B cell (primary cell): ENCODE measurements around the gene UBL5. TPM values are rescaled to one million over a fixed set of nuclear protein-coding genes. Genes with fewer than 3 reads are reported as not detected.

ENCODE experiments used
- ATAC-seq: fragments of 200-7000 bp; cut with Tn5 transposase; one replicate; pipeline ENCODE4 v1.10.0; 2021; ENCODE audit warnings: low read depth, mild to moderate bottlenecking, moderate number of reproducible peaks, moderate library complexity
- CTCF ChIA-PET: fragments of 350-600 bp; sonication (Branson Sonifier 250); formaldehyde crosslinking; loops from one replicate; lab custom pipeline; 2021; ENCODE audit warnings: antibody characterized with exemption, inconsistent platforms; lab: Charles Lee
- POLR2A ChIA-PET: fragments of 350-600 bp; sonication (Branson Sonifier 250); formaldehyde crosslinking; loops from one replicate; lab custom pipeline; 2021; ENCODE audit warnings: antibody characterized with exemption; lab: Charles Lee
- DNase-seq: peaks from one replicate; pipeline ENCODE4 v3.0.0; 2013
- H2AFZ ChIP-seq: 2 replicates; pipeline ENCODE4 v1.6.1; 2012; ENCODE audit warnings: mild to moderate bottlenecking, low read depth, low read length; ENCODE audit not compliant: insufficient read depth, poor library complexity, severe bottlenecking
- H3K27ac ChIP-seq, 2 donors: 1 replicate in 1 of 2; 2 replicates in 1 of 2; pipeline ENCODE4 v1.5.1; 2012 to 2013; ENCODE audit warnings: low read length in 2 of 2, mild to moderate bottlenecking in 2 of 2, moderate library complexity in 1 of 2
- H3K27me3 ChIP-seq, 4 experiments: fragments of 200-600 bp in 1 of 4; sonication (generic) in 1 of 4; replicated peaks in 1 of 4; 1 replicate in 2 of 4; 2 replicates in 2 of 4; pipeline versions ENCODE4 v1.6.1 to v1.7.0; 2013 to 2016; ENCODE audit warnings: low read length in 3 of 4, mild to moderate bottlenecking in 2 of 4, mixed read lengths in 1 of 4, moderate library complexity in 1 of 4; ENCODE audit not compliant: insufficient read depth in 4 of 4, control insufficient read depth in 3 of 4; ENCODE audit errors: control extremely low read depth in 1 of 4
- H3K36me3 ChIP-seq, 2 experiments: replicated peaks in 1 of 2; 1 replicate in 1 of 2; 2 replicates in 1 of 2; pipeline versions ENCODE4 v1.6.1 to v1.7.1; 2013; ENCODE audit warnings: low read length in 1 of 2; ENCODE audit not compliant: insufficient read depth in 2 of 2, control insufficient read depth in 1 of 2; ENCODE audit errors: control extremely low read depth in 1 of 2, extremely low read depth in 1 of 2
- H3K4me1 ChIP-seq, 2 donors: fragments of 200-600 bp in 1 of 2; sonication (generic) in 1 of 2; 1 replicate in 1 of 2; 2 replicates in 1 of 2; pipeline versions ENCODE4 v1.5.1 to v1.6.1; 2013 to 2017; ENCODE audit warnings: low read length in 2 of 2; ENCODE audit not compliant: control insufficient read depth in 2 of 2, insufficient read depth in 2 of 2
- H3K4me2 ChIP-seq: replicated peaks from 2 replicates; pipeline ENCODE3; 2012; ENCODE audit warnings: mild to moderate bottlenecking, low read depth, low read length; ENCODE audit not compliant: poor library complexity, severe bottlenecking
- H3K4me3 ChIP-seq, 5 experiments: fragments of 200-600 bp in 1 of 5; sonication (generic) in 1 of 5; 1 replicate in 3 of 5; 2 replicates in 2 of 5; pipeline versions ENCODE4 v1.5.1 to v1.7.0; 2011 to 2016; ENCODE audit warnings: low read length in 4 of 5, mild to moderate bottlenecking in 4 of 5, low read depth in 2 of 5, control low read depth in 1 of 5, moderate library complexity in 1 of 5; ENCODE audit not compliant: insufficient read depth in 1 of 5; ENCODE audit errors: control extremely low read depth in 1 of 5, extremely low read depth in 1 of 5
- H3K79me2 ChIP-seq: fragments of 200-600 bp; sonication (generic); one replicate; pipeline ENCODE4 v1.6.0; 2016; ENCODE audit warnings: low read length; ENCODE audit not compliant: control insufficient read depth, insufficient read depth
- H3K9ac ChIP-seq: fragments of 200-600 bp; sonication (generic); 2 replicates; pipeline ENCODE4 v1.6.1; 2017; ENCODE audit warnings: mild to moderate bottlenecking, low read length, moderate library complexity
- H3K9me3 ChIP-seq, 3 donors: one replicate each; pipeline versions ENCODE4 v1.6.1 to v1.7.1; 2013; ENCODE audit warnings: low read length in 2 of 3; ENCODE audit not compliant: control insufficient read depth in 2 of 3, insufficient read depth in 1 of 3; ENCODE audit errors: control extremely low read depth in 1 of 3
- H4K20me1 ChIP-seq: 2 replicates; pipeline ENCODE4 v1.6.0; 2012; ENCODE audit warnings: mild to moderate bottlenecking, low read length; ENCODE audit not compliant: insufficient read depth, control insufficient read depth, poor library complexity, severe bottlenecking
- H3K27ac Mint-ChIP-seq: one replicate; pipeline ENCODE4 v1.8.0; 2021; ENCODE audit warnings: mixed read lengths
- H3K27me3 Mint-ChIP-seq: one replicate; pipeline ENCODE4 v1.8.0; 2021; ENCODE audit warnings: mixed read lengths
- H3K4me1 Mint-ChIP-seq: one replicate; pipeline ENCODE4 v1.8.0; 2021; ENCODE audit warnings: mixed read lengths
- H3K4me3 Mint-ChIP-seq: one replicate; pipeline ENCODE4 v1.8.0; 2021; ENCODE audit warnings: mixed read lengths
- H3K9me3 Mint-ChIP-seq: one replicate; pipeline ENCODE4 v1.8.0; 2022; ENCODE audit warnings: mixed read lengths; ENCODE audit not compliant: insufficient read depth
- CTCF ChIP-seq: fragments of 200-600 bp; IDR thresholded peaks from one replicate; pipeline ENCODE4 v1.8.0; 2022; ENCODE audit warnings: antibody characterized with exemption, mild to moderate bottlenecking
- EZH2 ChIP-seq: IDR thresholded peaks from 2 replicates; pipeline ENCODE4 v1.6.1; 2012; ENCODE audit warnings: borderline replicate concordance, low read depth, mild to moderate bottlenecking, moderate library complexity, low read length; ENCODE audit not compliant: insufficient read depth, poor library complexity, severe bottlenecking
- WGBS: methylation state at CpG from one replicate; pipeline ENCODE4 v1.1.5; 2013; ENCODE audit warnings: missing lambda C conversion rate; ENCODE audit not compliant: insufficient coverage; 5-methylcytosine and 5-hydroxymethylcytosine counted together
- intact Hi-C: fragments of 100-400 bp; cut with micrococcal nuclease; formaldehyde crosslinking; loops from one replicate; pipeline ENCODE4 v1.10.0; 2022
- polyA plus RNA-seq: library from polyadenylated mRNA; depleted of rRNA; stranded (reverse); fragments of >200 nt; gene quantifications from 2 replicates; pipeline ENCODE4 v1.2.3, GENCODE V29; 2012
- total RNA-seq, 2 donors: library from RNA; stranded (reverse); fragments of 120-200 nt in 1 of 2; gene quantifications; 1 replicate in 1 of 2; 2 replicates in 1 of 2; pipeline versions ENCODE4 v1.2.3 to v1.2.4, GENCODE V29; 2013 to 2022

UBL5 gene
- total and polyA plus RNA-seq, 2 donors (not counting 1 experiment from before 2014, with no cell fraction given), result 183 to 315 TPM

GRCh38 chr19:9863759-9864158 is 36.0 kb downstream of the UBL5 start:
- H3K79me2 ChIP-seq, result no peaks in the 10 kb centered on the region
- H3K36me3 ChIP-seq, result no peaks in the 10 kb centered on the region
- ChIA-PET POLR2A (no interaction called here), CTCF (interaction anchor here (0.6 to 0.9 kb wide), 3 partner anchors 10 to 277 kb away, joined by 3 read pairs; no protein-coding TSS in a partner anchor)
- H3K4me1 Mint-ChIP-seq, result no peaks in the 10 kb centered on the region
- TF ChIP-seq EZH2 (no peak), CTCF (no peak)
- peaks cover 4% of the 10 kb centered on the region for H3K27me3 Mint-ChIP-seq
- no peaks in the 10 kb centered on the region for H3K4me1 ChIP-seq
- H3K9ac ChIP-seq, result no peak overlapping the region
- no peaks in the 10 kb centered on the region for H4K20me1 ChIP-seq
- H3K4me3 ChIP-seq, result no peak overlapping the region
- 81% methylated on average over 5 of the region's 5 CpGs for WGBS
- intact Hi-C loops, result no loop called here
- no peak overlapping the region for H3K4me2 ChIP-seq
- no peaks in the 10 kb centered on the region for H3K9me3 ChIP-seq
- H3K4me3 Mint-ChIP-seq, result no peak overlapping the region
- H3K27me3 ChIP-seq, result no peaks in the 10 kb centered on the region
- H3K27ac Mint-ChIP-seq, result no peak overlapping the region
- no peak overlapping the region for H3K27ac ChIP-seq
- no peak overlapping the region for H2AFZ ChIP-seq
- no peaks in the 10 kb centered on the region for H3K9me3 Mint-ChIP-seq
- ATAC-seq, result no peak
- DNase-seq, result no peak

DNA sequence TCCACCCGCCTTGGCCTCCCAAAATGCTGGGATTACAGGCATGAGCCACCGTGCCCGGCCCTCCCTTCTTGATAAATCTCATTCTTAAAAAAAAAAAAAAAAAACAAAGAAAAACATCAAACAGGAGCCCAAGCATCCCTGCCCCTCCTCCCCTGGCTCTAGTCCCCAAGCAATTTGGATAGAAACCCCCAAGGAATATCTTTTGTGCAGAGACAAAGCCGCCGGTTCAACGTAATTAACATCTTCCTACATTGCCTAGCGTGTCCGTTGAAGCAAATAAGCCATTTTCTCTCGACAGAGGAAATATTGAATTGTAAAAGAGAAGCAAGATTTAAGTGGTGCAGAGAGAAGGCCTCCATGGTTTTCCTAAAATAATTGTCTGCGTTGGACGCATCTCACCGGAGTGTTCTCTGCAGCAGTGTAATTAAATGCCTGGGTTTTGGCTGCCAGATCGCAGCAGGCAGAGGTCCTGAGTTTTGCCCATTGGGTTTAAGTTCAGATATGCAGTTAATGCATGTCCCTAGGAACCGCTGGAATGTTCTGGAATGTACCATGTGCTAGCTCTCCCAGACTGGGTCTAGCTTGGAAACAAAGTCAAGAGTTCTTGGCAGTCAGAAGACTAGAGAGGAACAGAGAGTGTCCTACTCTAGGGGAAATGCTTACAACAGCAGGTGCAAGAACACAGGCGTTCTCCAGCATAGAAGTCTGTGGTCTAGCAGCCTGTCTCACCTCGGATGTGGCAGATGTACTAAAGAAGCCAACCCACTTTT is 38.2 kb downstream of the UBL5 start:
- CTCF ChIA-PET, result no interaction called here
- no peak overlapping the region for H3K27ac ChIP-seq
- intact Hi-C loops, result no loop called here

More for the DNA sequence above, 38.2 kb downstream of the UBL5 start:
- no peaks in the 10 kb centered on the region for H3K4me1 ChIP-seq
- TF ChIP-seq EZH2, result no peak
- TF ChIP-seq CTCF, result no peak
- no peak overlapping the region for H3K9ac ChIP-seq
- H3K36me3 ChIP-seq, result no peaks in the 10 kb centered on the region
- no peak for ATAC-seq
- H3K4me3 Mint-ChIP-seq, result no peak overlapping the region
- H3K9me3 ChIP-seq, result no peaks in the 10 kb centered on the region
- no peaks in the 10 kb centered on the region for H4K20me1 ChIP-seq
- H3K27me3 Mint-ChIP-seq, result peaks cover 4% of the 10 kb centered on the region
- H3K79me2 ChIP-seq, result no peaks in the 10 kb centered on the region
- POLR2A ChIA-PET, result no interaction called here
- H3K27ac Mint-ChIP-seq, result no peak overlapping the region
- no peak overlapping the region for H2AFZ ChIP-seq
- no peaks in the 10 kb centered on the region for H3K9me3 Mint-ChIP-seq
- H3K4me2 ChIP-seq, result no peak overlapping the region
- no peak overlapping the region for H3K4me3 ChIP-seq
- no peak for DNase-seq
- H3K27me3 ChIP-seq, result no peaks in the 10 kb centered on the region
- 86% methylated on average over 11 of the region's 16 CpGs for WGBS
- no peaks in the 10 kb centered on the region for H3K4me1 Mint-ChIP-seq
